ENCODE measurements around the gene WNK2.

Gene WNK2

GRCh38 chr9:93235300-93235960 lies 51.5 kb downstream of the WNK2 start:
- H3K27ac ChIP-seq (ENCODE audit: poor library complexity, severe bottlenecking) = no peak overlapping the region
- no peaks in the 10 kb centered on the region for H3K9me3 ChIP-seq (ENCODE audit: severe bottlenecking)
- no peak for DNase-seq (ENCODE audit: low spot score)
- no peak overlapping the region for H3K4me3 ChIP-seq (ENCODE audit: severe bottlenecking)
- no peak for ATAC-seq (ENCODE audit: low read depth)
- H3K27me3 ChIP-seq (ENCODE audit: insufficient read depth, poor library complexity, severe bottlenecking) = no peaks in the 10 kb centered on the region
- no peak for TF ChIP-seq CTCF (IDR thresholded peaks at IDR 0.05; ENCODE audit: poor library complexity, severe bottlenecking)
- no peaks in the 10 kb centered on the region for H3K4me1 ChIP-seq (ENCODE audit: insufficient read depth, poor library complexity, severe bottlenecking)
- no peaks in the 10 kb centered on the region for H3K36me3 ChIP-seq (ENCODE audit: low read depth)

GRCh38 chr9:93236541-93237206 lies 52.7 kb downstream of the WNK2 start:
- Histone ChIP-seq H3K27ac (ENCODE audit: poor library complexity, severe bottlenecking) (no peak overlapping the region), H3K36me3 (ENCODE audit: low read depth) (no peaks in the 10 kb centered on the region), H3K4me1 (ENCODE audit: insufficient read depth, poor library complexity, severe bottlenecking) (no peaks in the 10 kb centered on the region), H3K4me3 (ENCODE audit: severe bottlenecking) (no peak overlapping the region), H3K9me3 (ENCODE audit: severe bottlenecking) (no peaks in the 10 kb centered on the region), H3K27me3 (ENCODE audit: insufficient read depth, poor library complexity, severe bottlenecking) (no peaks in the 10 kb centered on the region)
- DNase-seq (ENCODE audit: low spot score) (no peak), ATAC-seq (ENCODE audit: low read depth) (no peak)
- TF ChIP-seq CTCF (IDR thresholded peaks at IDR 0.05; ENCODE audit: poor library complexity, severe bottlenecking) = no peak

GRCh38 chr9:93237540-93237939 lies 53.6 kb downstream of the WNK2 start:
- Histone ChIP-seq H3K4me1 (ENCODE audit: insufficient read depth, poor library complexity, severe bottlenecking) (no peaks in the 10 kb centered on the region), H3K9me3 (ENCODE audit: severe bottlenecking) (no peaks in the 10 kb centered on the region), H3K27me3 (ENCODE audit: insufficient read depth, poor library complexity, severe bottlenecking) (no peaks in the 10 kb centered on the region), H3K4me3 (ENCODE audit: severe bottlenecking) (no peak overlapping the region), H3K36me3 (ENCODE audit: low read depth) (no peaks in the 10 kb centered on the region), H3K27ac (ENCODE audit: poor library complexity, severe bottlenecking) (no peak overlapping the region)
- no peak for DNase-seq (ENCODE audit: low spot score)
- ATAC-seq (ENCODE audit: low read depth) = no peak
- TF ChIP-seq CTCF (IDR thresholded peaks at IDR 0.05; ENCODE audit: poor library complexity, severe bottlenecking) = no peak

GRCh38 chr9:93238953-93239925 lies 55.3 kb downstream of the WNK2 start:
- H3K27ac ChIP-seq (ENCODE audit: poor library complexity, severe bottlenecking) = no peak overlapping the region
- no peaks in the 10 kb centered on the region for H3K27me3 ChIP-seq (ENCODE audit: insufficient read depth, poor library complexity, severe bottlenecking)
- no peak for TF ChIP-seq CTCF (IDR thresholded peaks at IDR 0.05; ENCODE audit: poor library complexity, severe bottlenecking)
- no peaks in the 10 kb centered on the region for H3K36me3 ChIP-seq (ENCODE audit: low read depth)
- no peaks in the 10 kb centered on the region for H3K4me1 ChIP-seq (ENCODE audit: insufficient read depth, poor library complexity, severe bottlenecking)
- DNase-seq (ENCODE audit: low spot score) = no peak
- ATAC-seq (ENCODE audit: low read depth) = no peak
- H3K4me3 ChIP-seq (ENCODE audit: severe bottlenecking) = no peak overlapping the region
- no peaks in the 10 kb centered on the region for H3K9me3 ChIP-seq (ENCODE audit: severe bottlenecking)
